Upper lobe of left lung (tissue), 6 donors: ENCODE results near the gene TOMM40. TPM values are rescaled to one million over a fixed set of nuclear protein-coding genes. Genes with fewer than 3 reads are reported as not detected.

Experiments
- ATAC-seq, 2 donors: fragments of 200-7000 bp; cut with Tn5 transposase; one replicate each; pipeline ENCODE4 v1.9.1; 2022; ENCODE audit warnings: mild to moderate bottlenecking in 2 of 2, moderate library complexity in 2 of 2; ENCODE audit not compliant: low FRiP score in 2 of 2
- DNase-seq, 2 donors: peaks; one replicate each; pipeline ENCODE4 v3.0.0-alpha.2; 2019 to 2020
- H3K27ac ChIP-seq, 4 donors: fragments of 200-600 bp; sonication (generic); one replicate each; pipeline ENCODE4 v1.5.1; 2016 to 2019
- H3K27me3 ChIP-seq, 4 donors: fragments of 200-600 bp; sonication (generic); one replicate each; pipeline ENCODE4 v1.5.1; 2017 to 2019
- H3K36me3 ChIP-seq, 4 donors: fragments of 200-600 bp; sonication (generic); one replicate each; pipeline ENCODE4 v1.5.1; 2016 to 2019
- H3K4me1 ChIP-seq, 4 donors: fragments of 200-600 bp; sonication (generic); one replicate each; pipeline ENCODE4 v1.5.1; 2018 to 2019
- H3K4me3 ChIP-seq, 4 donors: fragments of 200-600 bp; sonication (generic); one replicate each; pipeline ENCODE4 v1.5.1; 2017 to 2019; ENCODE audit warnings: mild to moderate bottlenecking in 2 of 4, moderate library complexity in 1 of 4
- H3K9me3 ChIP-seq, 4 donors: fragments of 200-600 bp; sonication (generic); one replicate each; pipeline ENCODE4 v1.5.1; 2018 to 2019
- EP300 ChIP-seq, 4 donors: sonication (generic); formaldehyde crosslinking; IDR thresholded peaks; one replicate each; pipeline ENCODE4 v1.5.1; 2017; ENCODE audit warnings: antibody characterized with exemption in 4 of 4, control low read depth in 2 of 4
- POLR2A ChIP-seq, 4 donors: fragments of 450-650 bp; IDR thresholded peaks; one replicate each; pipeline ENCODE4 v1.5.1; 2016 to 2017; ENCODE audit warnings: antibody characterized with exemption in 4 of 4, mild to moderate bottlenecking in 2 of 4
- POLR2AphosphoS5 ChIP-seq, 2 donors: sonication (generic); formaldehyde crosslinking; IDR thresholded peaks; one replicate each; pipeline ENCODE4 v1.5.1; 2017; ENCODE audit warnings: antibody characterized with exemption in 2 of 2
- WGBS, 2 donors: methylation state at CpG; one replicate each; pipeline ENCODE4 v1.1.5; 2017 to 2018; 5-methylcytosine and 5-hydroxymethylcytosine counted together
- total RNA-seq, 6 donors: library from RNA; depleted of rRNA in 4 of 6; stranded (reverse); fragments of >200 nt in 4 of 6; gene quantifications; one replicate each; pipeline versions ENCODE4 v1.1.0 to v1.2.1, GENCODE V29; 2016 to 2021
- TF ChIP-seq, protein P1 (sequence below), 6 experiments: fragments of 450-650 bp in 4 of 6; fragments of 200-600 bp in 2 of 6; sonication (generic) in 2 of 6; IDR thresholded peaks; one replicate each; pipeline ENCODE4 v1.5.1; 2016 to 2019; ENCODE audit warnings: antibody characterized with exemption in 6 of 6
- donor health status: DM: no; HTN: no; CAD: no; lungs with moderate emphysema.
- donor health status: DM: no; HTN: yes; CAD: no; lungs with severe emphysema.

TOMM40 gene
- total RNA-seq, 6 donors from 2014 or later, result 26.6 to 88.3 (median 58.1) TPM

GRCh38 chr19:44865196-44865767 lies 25.8 kb upstream of the TOMM40 start:
- H3K36me3 ChIP-seq, result peaks cover 3 to 38% (median 10%) of the 10 kb centered on the region in 4 donors

DNA sequence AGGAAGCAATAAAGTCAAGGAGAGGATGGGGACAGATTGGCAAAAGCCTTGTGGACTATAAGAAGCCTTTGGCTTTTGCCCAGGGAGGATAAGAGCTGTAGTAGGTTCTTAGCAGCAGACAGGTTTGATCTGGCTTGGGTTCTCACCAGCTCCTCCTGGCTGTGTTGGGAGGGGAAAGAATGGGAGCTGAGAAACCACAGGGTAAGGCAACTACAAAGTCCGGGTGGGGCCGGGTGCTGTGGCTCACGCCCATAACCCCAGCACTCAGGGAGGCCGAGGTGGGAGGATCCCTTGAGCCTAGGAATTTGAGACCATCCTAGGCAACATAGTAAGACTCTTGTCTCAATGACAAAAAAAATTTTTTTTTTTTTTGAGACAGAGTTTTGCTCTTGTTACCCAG lies 24.4 kb upstream of the TOMM40 start:
- peak in 1 of 2 donors; percentile 35 for DNase-seq
- H3K4me1 ChIP-seq, result peaks cover 0 to 6% (median 0%) of the 10 kb centered on the region in 4 donors
- no peaks in the 10 kb centered on the region for H3K27me3 ChIP-seq
- H3K27ac ChIP-seq, result no peak overlapping the region
- no peaks in the 10 kb centered on the region for H3K9me3 ChIP-seq
- ATAC-seq, result peak in 1 of 2 donors; percentile 41
- no peak overlapping the region for H3K4me3 ChIP-seq
- peaks cover 6 to 45% (median 17%) of the 10 kb centered on the region in 4 donors for H3K36me3 ChIP-seq
- TF ChIP-seq POLR2A (IDR thresholded peaks at IDR 0.05), result no peak
- TF ChIP-seq EP300 (IDR thresholded peaks at IDR 0.05), result no peak
- TF ChIP-seq POLR2AphosphoS5 (IDR thresholded peaks at IDR 0.05), result no peak
- TF ChIP-seq, protein P1, sequence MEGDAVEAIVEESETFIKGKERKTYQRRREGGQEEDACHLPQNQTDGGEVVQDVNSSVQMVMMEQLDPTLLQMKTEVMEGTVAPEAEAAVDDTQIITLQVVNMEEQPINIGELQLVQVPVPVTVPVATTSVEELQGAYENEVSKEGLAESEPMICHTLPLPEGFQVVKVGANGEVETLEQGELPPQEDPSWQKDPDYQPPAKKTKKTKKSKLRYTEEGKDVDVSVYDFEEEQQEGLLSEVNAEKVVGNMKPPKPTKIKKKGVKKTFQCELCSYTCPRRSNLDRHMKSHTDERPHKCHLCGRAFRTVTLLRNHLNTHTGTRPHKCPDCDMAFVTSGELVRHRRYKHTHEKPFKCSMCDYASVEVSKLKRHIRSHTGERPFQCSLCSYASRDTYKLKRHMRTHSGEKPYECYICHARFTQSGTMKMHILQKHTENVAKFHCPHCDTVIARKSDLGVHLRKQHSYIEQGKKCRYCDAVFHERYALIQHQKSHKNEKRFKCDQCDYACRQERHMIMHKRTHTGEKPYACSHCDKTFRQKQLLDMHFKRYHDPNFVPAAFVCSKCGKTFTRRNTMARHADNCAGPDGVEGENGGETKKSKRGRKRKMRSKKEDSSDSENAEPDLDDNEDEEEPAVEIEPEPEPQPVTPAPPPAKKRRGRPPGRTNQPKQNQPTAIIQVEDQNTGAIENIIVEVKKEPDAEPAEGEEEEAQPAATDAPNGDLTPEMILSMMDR (IDR thresholded peaks at IDR 0.05), result no peak
- 54 to 84% methylated on average over 4 of the region's 4 CpGs for WGBS, 2 donors

More at GRCh38 chr19:44865196-44865767, 25.8 kb upstream of the TOMM40 start:
- peaks cover 0 to 5% (median 0%) of the 10 kb centered on the region in 4 donors for H3K4me1 ChIP-seq
- ATAC-seq (peak in 1 of 2 donors; percentile 58), DNase-seq (no peak)
- no peaks in the 10 kb centered on the region for H3K9me3 ChIP-seq
- H3K27me3 ChIP-seq, result no peaks in the 10 kb centered on the region
- TF ChIP-seq, protein P1 (IDR thresholded peaks at IDR 0.05), result no peak
- TF ChIP-seq POLR2A (IDR thresholded peaks at IDR 0.05) (no peak), POLR2AphosphoS5 (IDR thresholded peaks at IDR 0.05) (no peak), EP300 (IDR thresholded peaks at IDR 0.05) (no peak)
- 90 to 94% methylated on average over 7 to 27 of the region's 27 CpGs for WGBS, 2 donors
- H3K27ac ChIP-seq, result no peak overlapping the region
- no peak overlapping the region for H3K4me3 ChIP-seq

DNA sequence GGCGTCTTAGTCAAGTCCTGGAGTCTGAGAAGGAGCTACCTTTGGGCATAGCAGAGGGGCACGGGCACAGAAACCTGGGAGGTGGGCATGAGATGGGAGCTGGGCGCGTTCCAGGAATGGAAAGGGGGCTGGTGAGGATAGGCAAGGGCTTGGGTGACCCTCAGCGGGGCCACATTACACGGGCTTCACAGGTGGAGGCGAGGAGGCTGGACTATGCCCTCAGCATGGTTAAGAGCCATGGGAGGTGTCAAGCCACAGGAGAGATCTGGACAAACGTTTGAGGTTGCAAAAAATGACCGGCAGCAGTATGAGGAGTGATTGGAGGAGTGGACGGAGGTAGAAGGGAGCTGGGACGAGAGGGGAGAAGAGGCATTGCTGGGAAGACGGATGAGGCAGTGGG lies 23.5 kb upstream of the TOMM40 start:
- Histone ChIP-seq H3K36me3 (peaks cover 12 to 54% (median 25%) of the 10 kb centered on the region in 4 donors), H3K4me3 (no peak overlapping the region), H3K27ac (peak overlapping the region in 1 of 4 donors; percentile 77), H3K9me3 (no peaks in the 10 kb centered on the region), H3K4me1 (peaks cover 0 to 6% (median 0%) of the 10 kb centered on the region in 4 donors), H3K27me3 (no peaks in the 10 kb centered on the region)
- ATAC-seq (no peak), DNase-seq (no peak)
- 83 to 92% methylated on average over 12 of the region's 12 CpGs for WGBS, 2 donors
- no peak for TF ChIP-seq POLR2AphosphoS5 (IDR thresholded peaks at IDR 0.05)
- no peak for TF ChIP-seq POLR2A (IDR thresholded peaks at IDR 0.05)
- TF ChIP-seq, protein P1 (IDR thresholded peaks at IDR 0.05), result no peak
- TF ChIP-seq EP300 (IDR thresholded peaks at IDR 0.05), result no peak

DNA sequence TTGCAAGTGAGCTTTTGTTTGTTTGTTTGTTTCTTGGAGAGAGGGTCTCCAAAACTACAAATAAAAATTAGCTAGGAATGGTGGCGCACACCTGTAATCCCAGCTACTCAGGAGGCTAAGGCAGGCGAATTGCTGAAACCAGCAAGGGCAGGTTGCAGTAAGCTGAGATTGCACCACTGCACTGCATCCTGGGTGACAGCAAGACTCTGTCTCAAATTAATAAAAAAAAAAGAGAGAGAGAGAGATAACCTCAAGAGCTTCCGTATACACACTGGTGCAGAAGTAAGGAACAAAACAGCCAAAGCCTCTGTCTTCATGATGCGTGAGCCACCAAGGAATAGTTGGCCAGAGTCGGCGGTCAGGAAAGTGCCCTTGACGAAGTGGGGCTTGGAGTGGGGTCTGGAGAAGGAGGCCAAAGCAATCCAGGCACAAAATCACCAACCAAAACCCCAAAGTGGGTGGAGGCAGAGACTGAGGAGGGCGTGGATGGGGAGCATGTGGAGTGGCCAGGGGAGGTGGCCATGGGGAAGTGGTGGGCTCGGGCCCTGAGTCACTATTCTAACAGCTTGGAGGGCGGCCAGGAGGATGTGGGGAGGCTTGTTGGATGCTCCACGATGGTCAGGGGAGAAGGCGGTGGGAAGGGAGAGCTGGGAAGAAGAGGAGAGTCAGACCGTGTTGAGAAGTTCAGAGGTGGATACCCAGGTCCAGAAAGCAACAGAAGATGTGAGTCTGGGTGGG lies 21.2 kb upstream of the TOMM40 start:
- ATAC-seq (peak; percentile 60 to 62), DNase-seq (peak in 1 of 2 donors; percentile 65)
- no peaks in the 10 kb centered on the region for H3K9me3 ChIP-seq
- peak overlapping the region; percentile 44 to 68 (median 50) for H3K27ac ChIP-seq
- no peaks in the 10 kb centered on the region for H3K27me3 ChIP-seq
- 62 to 68% methylated on average over 13 of the region's 13 CpGs for WGBS, 2 donors
- TF ChIP-seq POLR2A (IDR thresholded peaks at IDR 0.05) (no peak), POLR2AphosphoS5 (IDR thresholded peaks at IDR 0.05) (no peak), EP300 (IDR thresholded peaks at IDR 0.05) (no peak)
- TF ChIP-seq, protein P1 (IDR thresholded peaks at IDR 0.05), result no peak
- peaks cover 24 to 76% (median 45%) of the 10 kb centered on the region in 4 donors for H3K36me3 ChIP-seq
- peaks cover 0 to 6% (median 0%) of the 10 kb centered on the region in 4 donors for H3K4me1 ChIP-seq
- H3K4me3 ChIP-seq, result no peak overlapping the region
